ENCODE data around the gene CCNY. TPM values are rescaled to one million over a fixed set of nuclear protein-coding genes. Genes with fewer than 3 reads are reported as not detected.

CCNY gene
- total RNA-seq, 2 experiments from 2014 or later, result 31.2 to 32.1 TPM

GRCh38 chr10:35501923-35502322, 165.6 kb downstream of the CCNY start:
- H3K27ac Mint-ChIP-seq, result no peak overlapping the region

DNA sequence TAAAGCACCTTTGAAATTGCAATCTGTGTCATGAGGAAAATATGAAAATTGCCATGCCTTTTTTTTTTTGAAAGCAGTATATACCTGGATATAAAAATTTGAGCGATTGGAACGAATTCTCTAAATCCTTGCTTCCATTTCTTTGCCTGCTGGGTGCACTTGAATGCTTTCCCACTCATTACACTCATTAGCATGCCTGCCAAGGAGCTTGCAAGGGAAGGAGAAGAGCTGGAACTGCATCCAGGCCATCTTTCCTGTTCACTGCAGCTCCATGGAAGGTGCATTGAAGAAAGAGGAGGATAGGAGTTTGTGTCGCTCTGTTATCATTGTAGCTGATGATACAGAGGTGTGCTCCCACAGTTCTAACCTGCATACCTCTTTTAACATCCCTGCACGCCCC, 166.4 kb downstream of the CCNY start:
- H3K27ac Mint-ChIP-seq, result no peak overlapping the region
- no peak overlapping the region for H3K4me3 Mint-ChIP-seq
- DNase-seq, result no peak
- peaks cover 14% of the 10 kb centered on the region for H3K4me1 Mint-ChIP-seq (ENCODE audit: low read depth)
- CTCF ChIA-PET, result interaction anchor here (1.1 kb wide), 1 partner anchor 123 kb away, joined by 3 read pairs; no protein-coding TSS in a partner anchor
- H3K9me3 Mint-ChIP-seq, result no peaks in the 10 kb centered on the region
- H3K36me3 Mint-ChIP-seq (ENCODE audit: low read depth), result peaks cover 8% of the 10 kb centered on the region
- intact Hi-C loops (cut with micrococcal nuclease), result loop anchor here (10.0 kb wide), 1 partner anchor 268 kb away; no protein-coding TSS in a partner anchor
- H3K27me3 Mint-ChIP-seq (ENCODE audit: low read depth), result no peaks in the 10 kb centered on the region

More at GRCh38 chr10:35501923-35502322, 165.6 kb downstream of the CCNY start:
- Mint-ChIP-seq H3K9me3 (no peaks in the 10 kb centered on the region), H3K4me3 (no peak overlapping the region), H3K4me1 (ENCODE audit: low read depth) (peaks cover 14% of the 10 kb centered on the region), H3K27me3 (ENCODE audit: low read depth) (no peaks in the 10 kb centered on the region), H3K36me3 (ENCODE audit: low read depth) (peaks cover 8% of the 10 kb centered on the region)
- no peak for DNase-seq
- CTCF ChIA-PET, result interaction anchor here (0.6 to 1.1 kb wide), 2 partner anchors 122 to 398 kb away, joined by 3 to 4 read pairs; no protein-coding TSS in a partner anchor
- intact Hi-C loops (cut with micrococcal nuclease), result loop anchor here (10.0 kb wide), 1 partner anchor 267 kb away; no protein-coding TSS in a partner anchor

DNA sequence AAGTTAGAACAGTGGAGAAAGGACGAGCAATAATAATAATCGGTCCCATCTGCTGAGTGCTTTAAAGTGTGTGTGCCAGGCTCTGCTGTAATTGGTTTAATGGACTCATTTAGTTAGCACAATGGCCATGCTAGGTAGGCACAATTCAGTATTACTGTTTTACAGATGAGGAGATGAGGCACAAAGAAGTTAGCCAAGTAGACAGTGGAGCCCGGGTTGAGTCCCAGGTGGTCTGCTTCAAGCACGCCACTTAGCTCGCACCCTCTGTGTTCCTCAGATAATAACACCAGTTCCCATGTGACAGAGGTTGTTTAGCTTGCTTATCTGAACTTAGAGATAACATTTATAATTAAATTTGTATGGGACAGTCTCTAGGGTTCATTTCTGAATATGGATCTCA, 167.3 kb downstream of the CCNY start:
- Mint-ChIP-seq H3K36me3 (ENCODE audit: low read depth) (peaks cover 8% of the 10 kb centered on the region), H3K9me3 (no peaks in the 10 kb centered on the region), H3K4me3 (no peak overlapping the region), H3K27me3 (ENCODE audit: low read depth) (no peaks in the 10 kb centered on the region), H3K27ac (no peak overlapping the region), H3K4me1 (ENCODE audit: low read depth) (peaks cover 8% of the 10 kb centered on the region)
- CTCF ChIA-PET, result no interaction called here
- DNase-seq, result no peak
- intact Hi-C loops (cut with micrococcal nuclease), result loop anchor here (10.0 kb wide), 1 partner anchor 269 kb away; no protein-coding TSS in a partner anchor

DNA sequence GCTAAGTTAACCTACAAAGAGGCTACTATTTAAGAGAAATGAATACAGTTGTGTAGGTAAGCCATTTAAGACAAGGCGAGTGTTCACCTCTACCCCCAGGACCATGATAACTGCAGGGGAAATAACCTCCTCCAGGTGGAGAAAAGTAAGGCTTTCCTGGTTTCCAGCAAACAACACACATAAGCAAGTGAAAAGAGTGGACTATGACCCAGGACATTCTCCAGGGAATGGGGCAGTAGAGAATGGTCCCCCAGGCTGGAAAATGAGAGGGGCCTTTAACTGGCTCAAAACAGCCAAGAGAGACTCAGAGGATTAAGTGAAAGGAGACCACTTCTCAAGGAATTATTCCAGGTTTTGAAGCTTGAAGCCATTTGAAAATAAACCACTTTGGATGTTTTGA, 167.8 kb downstream of the CCNY start:
- intact Hi-C loops (cut with micrococcal nuclease), result loop anchor here (10.0 kb wide), 1 partner anchor 269 kb away; no protein-coding TSS in a partner anchor
- H3K27me3 Mint-ChIP-seq (ENCODE audit: low read depth), result no peaks in the 10 kb centered on the region
- CTCF ChIA-PET, result interaction anchor here (1.2 kb wide), 1 partner anchor 16 kb away, joined by 3 read pairs; no protein-coding TSS in a partner anchor
- H3K27ac Mint-ChIP-seq, result no peak overlapping the region
- H3K36me3 Mint-ChIP-seq (ENCODE audit: low read depth), result peaks cover 8% of the 10 kb centered on the region
- no peak for DNase-seq
- no peak overlapping the region for H3K4me3 Mint-ChIP-seq
- peaks cover 3% of the 10 kb centered on the region for H3K4me1 Mint-ChIP-seq (ENCODE audit: low read depth)
- H3K9me3 Mint-ChIP-seq, result no peaks in the 10 kb centered on the region

GRCh38 chr10:35505241-35505873, 169.0 kb downstream of the CCNY start:
- CTCF ChIA-PET, result interaction anchor here (0.6 to 1.2 kb wide), 2 partner anchors 15 to 58 kb away, joined by 3 to 4 read pairs; no protein-coding TSS in a partner anchor
- Mint-ChIP-seq H3K9me3 (no peaks in the 10 kb centered on the region), H3K4me3 (no peak overlapping the region), H3K4me1 (ENCODE audit: low read depth) (peaks cover 5% of the 10 kb centered on the region), H3K27ac (no peak overlapping the region), H3K27me3 (ENCODE audit: low read depth) (no peaks in the 10 kb centered on the region), H3K36me3 (ENCODE audit: low read depth) (peaks cover 8% of the 10 kb centered on the region)
- DNase-seq, result no peak
- intact Hi-C loops (cut with micrococcal nuclease), result loop anchor here (10.0 kb wide), 1 partner anchor 271 kb away; no protein-coding TSS in a partner anchor

GRCh38 chr10:35506741-35507140, 170.4 kb downstream of the CCNY start:
- intact Hi-C loops (cut with micrococcal nuclease), result loop anchor here (10.0 kb wide), 1 partner anchor 272 kb away; no protein-coding TSS in a partner anchor
- H3K36me3 Mint-ChIP-seq (ENCODE audit: low read depth), result peaks cover 5% of the 10 kb centered on the region
- DNase-seq, result no peak
- no peaks in the 10 kb centered on the region for H3K9me3 Mint-ChIP-seq
- peaks cover 7% of the 10 kb centered on the region for H3K4me1 Mint-ChIP-seq (ENCODE audit: low read depth)
- H3K27me3 Mint-ChIP-seq (ENCODE audit: low read depth), result no peaks in the 10 kb centered on the region
- no peak overlapping the region for H3K4me3 Mint-ChIP-seq
- no peak overlapping the region for H3K27ac Mint-ChIP-seq
- CTCF ChIA-PET, result interaction anchor here (1.0 kb wide), 2 partner anchors 11 to 267 kb away, joined by 3 read pairs; no protein-coding TSS in a partner anchor

DNA sequence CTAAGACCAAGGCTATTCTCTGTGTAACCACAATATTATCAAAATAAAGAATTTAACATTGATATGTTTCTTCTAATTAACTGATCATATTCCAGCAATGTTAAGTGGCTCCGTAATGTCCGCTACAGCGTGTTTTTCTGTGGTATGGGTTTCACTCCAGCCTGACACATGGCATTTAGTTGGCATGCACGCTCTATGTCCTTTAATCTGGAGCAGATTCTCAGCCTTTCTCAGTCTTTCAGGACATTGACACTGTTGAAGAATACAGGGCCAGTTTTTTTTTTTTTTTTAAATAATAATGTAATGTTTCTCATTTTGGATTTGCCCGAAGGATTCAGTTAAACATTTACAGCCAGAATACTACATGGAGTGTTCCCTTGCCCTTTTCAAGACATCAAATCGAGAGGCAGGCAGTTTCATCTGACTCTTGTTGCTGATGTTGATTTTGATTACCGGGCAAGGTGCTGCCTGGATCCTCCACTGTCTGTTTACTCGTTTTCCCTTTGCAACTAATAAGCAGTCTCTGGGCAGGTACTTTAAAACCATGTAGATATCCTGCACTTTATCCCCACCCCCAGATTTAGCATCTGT, 171.3 kb downstream of the CCNY start:
- Mint-ChIP-seq H3K27me3 (ENCODE audit: low read depth) (no peaks in the 10 kb centered on the region), H3K27ac (no peak overlapping the region), H3K36me3 (ENCODE audit: low read depth) (peaks cover 7% of the 10 kb centered on the region), H3K4me3 (no peak overlapping the region), H3K9me3 (no peaks in the 10 kb centered on the region), H3K4me1 (ENCODE audit: low read depth) (peaks cover 14% of the 10 kb centered on the region)
- intact Hi-C loops (cut with micrococcal nuclease), result loop anchor here (10.0 kb wide), 1 partner anchor 273 kb away; no protein-coding TSS in a partner anchor
- no peak for DNase-seq
- CTCF ChIA-PET, result no interaction called here

DNA sequence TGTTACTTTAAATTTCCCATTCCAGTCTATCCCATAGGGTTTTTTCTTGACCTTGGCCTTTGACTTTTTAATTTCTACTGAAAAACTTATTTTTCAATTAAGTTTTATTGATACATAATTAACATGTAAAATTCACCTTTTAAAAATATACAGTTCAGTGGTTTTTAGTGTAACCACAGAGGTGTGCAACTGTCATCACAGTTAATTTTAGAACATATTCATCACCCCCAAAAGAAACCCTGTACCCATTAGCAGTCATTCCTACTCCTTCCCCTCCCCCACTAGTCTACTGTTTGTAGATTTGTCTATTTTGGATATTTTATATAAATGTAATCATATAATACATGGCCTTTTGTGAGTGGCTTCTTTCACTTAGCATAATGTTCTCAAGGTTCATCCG, 172.3 kb downstream of the CCNY start:
- no peaks in the 10 kb centered on the region for H3K27me3 Mint-ChIP-seq (ENCODE audit: low read depth)
- DNase-seq, result no peak
- H3K36me3 Mint-ChIP-seq (ENCODE audit: low read depth), result peaks cover 7% of the 10 kb centered on the region
- intact Hi-C loops (cut with micrococcal nuclease), result loop anchor here (10.0 kb wide), 1 partner anchor 274 kb away; no protein-coding TSS in a partner anchor
- no peaks in the 10 kb centered on the region for H3K9me3 Mint-ChIP-seq
- H3K4me3 Mint-ChIP-seq, result no peak overlapping the region
- CTCF ChIA-PET, result no interaction called here
- no peak overlapping the region for H3K27ac Mint-ChIP-seq
- peaks cover 19% of the 10 kb centered on the region for H3K4me1 Mint-ChIP-seq (ENCODE audit: low read depth)

- Mint-ChIP-seq H3K36me3 (ENCODE audit: low read depth) (peaks cover 7% of the 10 kb centered on the region), H3K4me1 (ENCODE audit: low read depth) (peaks cover 28% of the 10 kb centered on the region), H3K4me3 (no peak overlapping the region), H3K9me3 (no peaks in the 10 kb centered on the region), H3K27ac (no peak overlapping the region), H3K27me3 (ENCODE audit: low read depth) (no peaks in the 10 kb centered on the region)
- intact Hi-C loops (cut with micrococcal nuclease), result no loop called here
- no peak for DNase-seq
- CTCF ChIA-PET, result no interaction called here
These were observed 174.6 kb downstream of the CCNY start for GRCh38 chr10:35510891-35511290.

DNA sequence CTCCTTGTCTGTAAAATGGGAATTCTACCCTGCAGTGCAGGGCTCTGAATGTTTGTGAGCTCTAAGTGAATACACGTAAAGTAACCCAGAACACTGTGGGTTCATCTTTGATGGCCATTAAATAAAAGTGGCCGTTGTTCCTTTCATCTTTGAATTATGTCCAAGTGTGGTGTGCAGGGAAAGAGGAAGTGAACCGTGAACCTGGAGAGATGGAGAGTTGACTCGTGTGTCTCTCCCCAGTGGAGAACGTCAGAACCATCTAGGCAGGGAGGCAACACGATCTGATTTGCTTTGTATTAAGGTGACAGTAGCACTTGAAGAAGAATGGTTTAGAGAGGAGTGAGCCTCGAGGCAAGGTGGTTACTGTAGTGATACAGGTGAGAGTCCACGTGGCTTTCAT, 175.3 kb downstream of the CCNY start:
- intact Hi-C loops (cut with micrococcal nuclease), result no loop called here
- Mint-ChIP-seq H3K4me1 (ENCODE audit: low read depth) (peaks cover 33% of the 10 kb centered on the region), H3K4me3 (no peak overlapping the region), H3K9me3 (no peaks in the 10 kb centered on the region), H3K27ac (no peak overlapping the region), H3K36me3 (ENCODE audit: low read depth) (peaks cover 7% of the 10 kb centered on the region), H3K27me3 (ENCODE audit: low read depth) (no peaks in the 10 kb centered on the region)
- CTCF ChIA-PET, result interaction anchor here (0.7 kb wide), 1 partner anchor 43 kb away, joined by 3 read pairs; no protein-coding TSS in a partner anchor
- no peak for DNase-seq

GRCh38 chr10:35516102-35516670, 179.9 kb downstream of the CCNY start:
- intact Hi-C loops (cut with micrococcal nuclease), result no loop called here
- peaks cover 29% of the 10 kb centered on the region for H3K4me1 Mint-ChIP-seq (ENCODE audit: low read depth)

DNA sequence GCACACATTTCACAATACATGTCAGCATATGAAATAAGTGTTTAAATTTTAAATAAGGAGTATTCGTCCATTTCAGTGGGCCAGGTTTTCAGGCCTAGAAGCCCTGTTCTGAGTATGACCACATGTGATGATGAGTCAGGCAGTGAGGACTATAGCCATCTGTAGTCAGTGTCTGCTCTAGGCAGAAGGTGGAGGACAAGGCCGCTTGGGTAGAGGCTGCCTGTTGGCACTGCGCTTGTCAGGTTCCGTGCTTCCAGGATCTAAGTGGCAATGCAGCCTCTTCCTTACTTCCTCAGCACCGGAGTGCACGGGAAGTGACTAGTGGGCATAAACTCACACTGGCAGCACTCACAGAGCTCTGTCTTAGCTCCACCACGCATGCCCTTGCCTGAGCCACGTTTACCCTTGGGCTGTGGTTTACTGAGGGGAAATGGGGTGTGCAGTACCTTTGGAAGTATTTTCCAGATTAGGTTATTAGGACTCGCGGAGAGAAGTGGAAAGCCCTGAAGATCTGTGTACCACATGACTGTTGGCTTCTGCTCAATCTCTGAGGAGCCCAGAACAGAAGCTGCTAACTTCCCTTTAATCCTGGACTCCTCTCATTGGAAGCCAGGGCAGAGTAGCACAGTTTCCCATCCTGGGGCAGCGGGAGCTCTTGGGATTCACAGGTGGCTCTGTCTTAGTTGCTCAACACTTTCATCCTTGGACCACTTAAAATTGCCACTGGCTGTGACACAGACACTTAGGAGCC, 181.3 kb downstream of the CCNY start:
- Mint-ChIP-seq H3K4me3 (no peak overlapping the region), H3K27ac (no peak overlapping the region), H3K36me3 (ENCODE audit: low read depth) (peaks cover 2% of the 10 kb centered on the region), H3K27me3 (ENCODE audit: low read depth) (no peaks in the 10 kb centered on the region), H3K9me3 (no peaks in the 10 kb centered on the region), H3K4me1 (ENCODE audit: low read depth) (peaks cover 20% of the 10 kb centered on the region)
- intact Hi-C loops (cut with micrococcal nuclease), result no loop called here
- CTCF ChIA-PET, result no interaction called here
- no peak for DNase-seq

More at GRCh38 chr10:35516102-35516670, 179.9 kb downstream of the CCNY start:
- Mint-ChIP-seq H3K36me3 (ENCODE audit: low read depth) (peaks cover 4% of the 10 kb centered on the region), H3K9me3 (no peaks in the 10 kb centered on the region), H3K4me3 (no peak overlapping the region), H3K27me3 (ENCODE audit: low read depth) (no peaks in the 10 kb centered on the region), H3K27ac (no peak overlapping the region)
- CTCF ChIA-PET, result no interaction called here
- DNase-seq, result no peak
